NCI-H2196 (cell line): ENCODE data around the gene NAV1.

Source experiments
- DNase-seq: peaks from one replicate; lab custom pipeline; 2025; ENCODE audit not compliant: unreplicated experiment; lab: John Stamatoyannopoulos, UW

NAV1 gene

GRCh38 chr1:201583663-201584062 is 44.7 kb downstream of the NAV1 start:
- DNase-seq, result no peak

DNA sequence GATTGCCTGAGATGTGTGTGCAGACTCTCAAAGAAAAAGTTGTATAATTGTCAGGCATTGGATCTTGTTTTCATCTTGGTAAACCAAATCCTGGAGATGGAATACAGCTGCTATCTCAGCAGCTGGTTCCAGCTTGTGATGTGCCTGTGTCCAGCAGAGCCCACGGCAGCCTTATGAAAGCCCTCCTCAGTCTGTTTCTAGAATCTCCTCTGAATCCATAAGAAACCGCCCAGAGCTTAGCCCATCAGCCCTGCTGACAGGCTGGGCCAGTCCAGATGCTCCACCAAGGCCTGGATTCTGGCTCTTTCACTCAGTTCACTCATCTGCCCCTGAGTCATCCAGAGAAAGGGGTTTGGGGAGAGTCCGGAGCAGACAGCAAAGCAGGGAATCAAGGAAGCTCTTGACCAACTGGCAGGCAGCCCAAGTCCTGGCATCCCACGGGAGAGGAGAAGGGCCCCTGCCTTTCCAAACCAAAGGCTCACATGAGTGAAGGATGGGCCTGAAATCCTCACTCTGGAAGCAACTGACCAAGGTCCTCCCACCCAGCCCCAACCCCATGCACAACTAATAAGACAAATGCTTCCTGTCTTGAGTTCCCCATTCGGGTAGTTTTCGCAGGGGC is 45.7 kb downstream of the NAV1 start:
- no peak for DNase-seq

GRCh38 chr1:201585093-201585483 is 46.2 kb downstream of the NAV1 start:
- no peak for DNase-seq

DNA sequence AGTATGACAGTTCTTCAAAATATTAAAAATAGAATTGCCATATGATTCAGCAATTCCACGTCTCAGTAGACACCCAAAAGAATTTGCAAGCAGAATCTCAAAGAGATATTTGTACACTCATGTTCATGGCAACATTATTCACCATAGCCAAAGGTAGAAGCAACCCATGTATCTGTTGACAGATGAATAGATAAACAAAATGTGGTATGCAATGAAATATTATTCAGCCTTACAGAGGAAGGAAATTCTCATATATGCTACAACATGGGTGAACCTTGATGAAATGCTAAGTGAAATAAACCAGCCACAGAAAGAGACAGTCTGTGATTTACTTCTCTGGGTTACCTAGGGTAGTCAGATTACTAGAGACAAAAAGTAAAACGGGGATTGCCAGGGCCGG is 47.0 kb downstream of the NAV1 start:
- DNase-seq, result no peak

DNA sequence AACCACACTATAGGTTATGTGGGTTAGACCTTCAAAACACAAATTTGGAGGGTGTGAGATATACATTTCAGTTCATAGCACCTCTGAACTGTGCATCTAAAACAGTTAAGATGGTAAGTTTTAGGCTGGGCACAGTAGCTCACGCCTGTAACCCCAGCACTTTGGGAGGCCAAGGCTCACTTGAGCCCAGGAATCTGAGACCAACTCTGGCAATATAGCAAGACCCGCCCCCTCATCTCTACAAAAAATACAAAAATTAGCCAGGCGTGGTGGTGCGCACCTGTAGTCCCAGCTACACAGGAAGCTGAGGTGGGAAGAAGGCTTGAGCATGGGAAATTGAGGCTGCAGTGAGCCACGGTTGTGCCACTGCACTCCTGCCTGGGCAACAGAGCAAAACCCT is 47.9 kb downstream of the NAV1 start:
- no peak for DNase-seq

DNA sequence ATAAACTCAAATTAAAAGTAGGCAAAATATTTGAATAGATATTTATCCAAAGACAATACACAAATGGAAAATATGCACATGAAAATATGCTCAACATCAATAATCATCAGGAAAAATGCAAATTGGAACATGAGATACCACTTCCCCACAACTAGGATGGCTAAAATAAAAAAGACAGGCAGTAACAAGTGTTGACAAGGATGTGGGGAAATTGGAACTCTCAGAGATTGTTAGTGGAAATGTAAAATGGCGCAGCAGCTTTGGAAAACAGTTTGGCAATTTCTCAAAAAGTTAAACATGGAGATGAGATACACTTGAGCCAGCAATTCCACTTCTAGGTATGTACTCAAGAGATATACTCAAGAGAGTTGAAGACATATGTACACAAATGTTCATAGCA is 48.8 kb downstream of the NAV1 start:
- no peak for DNase-seq
